Adipocyte (in vitro differentiated cells): Measurements from ENCODE around the gene DBI.
"Not testable (repeated sequence)": the region's sequence is repeated elsewhere in the genome, so short reads cannot be mapped to it uniquely, and the experiment has no call there.

Experiments
- DNase-seq: peaks from one replicate; pipeline ENCODE4 v3.0.0-alpha.2; 2015; ENCODE audit warnings: low read depth
- H3K27me3 ChIP-seq: replicated peaks from 2 replicates; pipeline ENCODE4 v1.7.0; 2013; ENCODE audit warnings: mild to moderate bottlenecking, low read length, moderate library complexity; ENCODE audit not compliant: control insufficient read depth, insufficient read depth
- H3K36me3 ChIP-seq: 2 replicates; pipeline ENCODE4 v1.7.0; 2013; ENCODE audit warnings: low read length, mild to moderate bottlenecking, moderate library complexity; ENCODE audit not compliant: control insufficient read depth, insufficient read depth, severe bottlenecking
- H3K4me1 ChIP-seq: 2 replicates; pipeline ENCODE4 v1.7.0; 2013; ENCODE audit warnings: mild to moderate bottlenecking, low read length, moderate library complexity; ENCODE audit not compliant: control insufficient read depth, insufficient read depth
- H3K4me3 ChIP-seq: 2 replicates; pipeline ENCODE4 v1.7.0; 2013; ENCODE audit warnings: mild to moderate bottlenecking, low read length, moderate library complexity
- H3K9ac ChIP-seq: 2 replicates; pipeline ENCODE4 v1.7.0; 2013; ENCODE audit warnings: mild to moderate bottlenecking, low read length, moderate library complexity
- H3K9me3 ChIP-seq: 2 replicates; pipeline ENCODE4 v1.7.0; 2013; ENCODE audit warnings: mild to moderate bottlenecking, low read length, moderate library complexity; ENCODE audit not compliant: control insufficient read depth

Gene DBI

DNA sequence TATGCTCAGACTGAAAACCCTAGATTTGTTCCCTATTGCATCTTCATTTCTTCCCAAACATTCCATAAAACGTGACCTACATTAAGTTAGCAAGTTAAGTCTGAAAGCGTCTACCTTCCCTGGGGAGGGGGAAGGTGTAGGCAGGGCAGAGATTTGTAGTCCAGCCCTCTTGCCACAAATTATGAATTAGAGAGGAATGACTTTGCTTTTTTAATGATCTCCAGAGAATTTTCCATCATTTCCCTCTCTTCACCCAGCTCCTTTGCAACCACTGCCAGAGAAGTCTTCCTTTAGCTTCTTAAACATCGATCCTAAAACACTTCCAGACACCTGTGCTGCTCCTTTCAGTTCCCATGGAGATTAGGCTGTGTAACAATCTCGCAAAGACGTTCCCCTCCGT lies 1.3 kb upstream of the DBI start:
- H3K27me3 ChIP-seq, result no peaks in the 10 kb centered on the region
- H3K9me3 ChIP-seq, result no peaks in the 10 kb centered on the region
- peaks cover 33% of the 10 kb centered on the region for H3K4me1 ChIP-seq
- H3K4me3 ChIP-seq, result peak overlapping the region; percentile 93
- H3K9ac ChIP-seq, result peak overlapping the region; percentile 96
- H3K36me3 ChIP-seq, result peaks cover 26% of the 10 kb centered on the region
- DNase-seq, result no peak

DNA sequence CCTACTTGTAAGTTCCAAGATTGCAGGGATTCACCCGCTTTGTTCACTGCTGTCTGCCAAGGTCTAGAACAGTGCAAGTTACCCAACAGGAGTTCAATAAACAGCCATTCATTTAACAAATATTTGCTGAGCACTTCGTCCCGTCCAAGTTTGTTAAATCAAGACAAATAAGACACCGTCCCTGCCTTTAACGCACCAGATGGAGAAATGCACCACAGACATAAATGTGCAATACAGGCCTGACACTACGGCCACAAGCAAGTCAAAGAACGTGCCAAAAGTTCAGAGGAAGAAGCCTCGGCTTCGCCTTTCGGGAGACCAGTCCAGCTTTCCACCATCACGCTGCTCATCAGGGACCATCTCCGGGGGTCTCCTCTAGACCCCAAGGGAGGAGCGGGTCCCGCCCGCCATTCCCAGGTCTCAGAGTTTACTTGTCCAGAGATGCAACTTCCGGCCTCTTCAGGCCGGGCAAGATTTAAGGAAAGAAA lies 572 bp upstream of the DBI start:
- peaks cover 35% of the 10 kb centered on the region for H3K4me1 ChIP-seq
- H3K9me3 ChIP-seq, result no peaks in the 10 kb centered on the region
- H3K36me3 ChIP-seq, result peaks cover 34% of the 10 kb centered on the region
- H3K9ac ChIP-seq, result peak overlapping the region; percentile 96
- H3K27me3 ChIP-seq, result no peaks in the 10 kb centered on the region
- peak; percentile 57 for DNase-seq
- peak overlapping the region; percentile 93 for H3K4me3 ChIP-seq

DNA sequence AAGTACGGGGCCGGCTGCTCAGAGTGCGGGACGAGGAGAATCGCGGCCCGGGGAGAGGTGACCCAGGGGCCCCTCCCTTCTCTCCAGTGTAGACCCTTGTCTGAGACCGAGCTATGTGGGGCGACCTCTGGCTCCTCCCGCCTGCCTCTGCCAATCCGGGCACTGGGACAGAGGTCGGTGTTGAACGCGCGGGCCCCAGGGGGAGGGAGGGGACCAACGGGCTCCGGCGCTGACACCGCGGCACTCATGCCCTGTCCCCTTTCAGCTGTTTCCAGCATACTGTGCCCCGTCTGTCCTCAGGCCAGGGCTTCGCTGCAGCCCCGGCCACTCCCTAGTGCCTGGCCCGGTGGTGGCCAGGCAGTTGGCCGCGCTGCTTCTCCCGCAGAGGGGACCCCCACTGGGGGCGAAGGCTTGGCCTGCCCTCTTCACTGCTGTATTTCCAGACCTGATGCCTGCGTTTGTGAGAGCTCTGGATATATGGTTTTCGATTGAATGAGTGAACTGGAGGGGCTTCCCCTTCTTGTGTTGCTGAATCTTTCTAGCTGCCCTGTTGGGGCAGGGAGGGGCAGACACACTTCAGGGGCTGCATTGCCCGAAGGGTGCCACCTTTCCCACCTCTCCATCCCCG lies 809 bp downstream of the DBI start:
- Histone ChIP-seq H3K4me1 (peaks cover 36% of the 10 kb centered on the region), H3K9me3 (no peaks in the 10 kb centered on the region), H3K4me3 (peak overlapping the region; percentile 93), H3K27me3 (no peaks in the 10 kb centered on the region), H3K9ac (peak overlapping the region; percentile 96), H3K36me3 (peaks cover 47% of the 10 kb centered on the region)
- DNase-seq, result peak; percentile 63

DNA sequence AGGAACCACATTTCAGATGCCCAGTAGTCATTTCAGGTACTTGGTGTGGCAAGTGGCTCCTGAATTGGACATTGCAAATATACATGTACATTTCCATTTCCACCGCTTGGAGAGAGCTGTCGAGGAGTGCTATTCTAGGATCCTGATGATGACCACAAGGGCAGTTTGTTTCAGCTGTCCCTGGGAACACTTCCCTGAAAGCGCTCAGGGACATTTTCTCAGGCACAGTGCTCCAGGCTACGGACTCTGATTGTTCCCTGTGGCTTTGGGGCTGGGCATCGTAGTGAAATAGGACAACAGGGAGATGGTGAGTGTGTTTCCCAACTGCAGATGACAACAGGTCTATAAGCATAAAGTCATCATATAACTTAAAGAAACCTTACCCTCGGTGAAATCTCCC lies 3.1 kb downstream of the DBI start:
- no peaks in the 10 kb centered on the region for H3K27me3 ChIP-seq
- DNase-seq, result no peak
- H3K9me3 ChIP-seq, result no peaks in the 10 kb centered on the region
- H3K36me3 ChIP-seq, result peaks cover 66% of the 10 kb centered on the region
- H3K4me1 ChIP-seq, result peaks cover 33% of the 10 kb centered on the region
- peak overlapping the region; percentile 96 for H3K9ac ChIP-seq
- H3K4me3 ChIP-seq, result peak overlapping the region; percentile 93

DNA sequence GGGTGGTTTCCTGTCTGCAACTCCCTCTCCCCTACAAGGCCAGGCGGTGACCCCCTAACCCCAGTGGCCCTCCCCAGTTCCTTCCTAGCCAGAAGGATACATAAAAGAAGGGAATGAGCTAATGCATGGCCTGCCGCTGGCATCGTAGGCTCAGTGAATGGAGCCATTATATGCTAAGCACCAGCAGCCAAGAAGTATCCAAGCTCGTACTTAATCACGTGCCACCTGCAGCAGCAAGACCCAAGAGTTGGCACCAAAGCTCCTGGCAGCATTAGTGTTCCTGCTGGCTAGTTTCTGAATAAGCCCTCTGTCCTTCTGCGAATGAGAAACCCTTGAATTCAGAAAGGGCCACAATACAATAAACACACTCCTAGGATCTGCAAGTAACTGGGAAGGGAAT lies 4.3 kb downstream of the DBI start:
- peaks cover 22% of the 10 kb centered on the region for H3K4me1 ChIP-seq
- H3K9ac ChIP-seq, result no peak overlapping the region
- no peak overlapping the region for H3K4me3 ChIP-seq
- DNase-seq, result no peak
- peaks cover 66% of the 10 kb centered on the region for H3K36me3 ChIP-seq
- H3K9me3 ChIP-seq, result no peaks in the 10 kb centered on the region
- H3K27me3 ChIP-seq, result no peaks in the 10 kb centered on the region

DNA sequence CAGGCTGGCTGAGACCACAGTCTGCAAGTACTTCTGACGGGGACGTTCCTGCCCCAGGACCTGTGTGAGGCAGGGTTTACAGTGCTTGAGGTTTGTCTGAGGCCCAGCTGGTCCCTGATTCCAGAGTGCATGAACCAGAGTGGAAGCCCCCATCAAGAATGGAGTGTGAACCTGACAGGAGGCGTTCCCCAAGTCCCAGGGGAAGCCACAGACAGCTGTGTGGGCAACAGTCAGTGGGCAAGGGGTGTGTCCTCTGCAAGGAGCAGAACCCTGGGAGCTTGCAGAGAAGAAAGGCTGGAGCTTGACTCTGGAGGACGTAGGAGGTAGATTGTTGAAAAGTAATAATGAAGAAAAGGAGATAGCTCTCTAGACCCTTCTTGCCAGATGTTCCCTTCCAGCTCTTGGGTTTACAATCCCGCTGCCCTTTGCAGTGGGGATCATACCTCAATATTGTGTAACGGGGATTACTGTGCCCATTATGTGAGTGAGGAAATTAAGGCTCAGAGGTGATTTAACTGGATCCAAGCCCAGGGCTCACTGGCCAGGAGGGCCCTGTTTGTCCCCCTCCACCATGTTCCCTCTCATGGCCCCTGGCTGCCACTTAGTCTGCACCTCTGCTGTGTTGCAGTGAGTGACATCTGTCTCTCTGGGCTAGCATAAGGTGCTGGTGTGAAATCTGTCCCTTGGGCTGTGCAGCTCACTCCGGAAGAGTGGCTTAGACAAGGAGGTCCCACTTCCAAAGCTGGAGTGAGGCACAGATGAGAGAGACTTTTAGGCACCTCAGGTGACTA lies 6.2 kb downstream of the DBI start:
- H3K36me3 ChIP-seq, result peaks cover 64% of the 10 kb centered on the region
- no peak for DNase-seq
- no peaks in the 10 kb centered on the region for H3K27me3 ChIP-seq
- H3K4me1 ChIP-seq, result peaks cover 18% of the 10 kb centered on the region
- H3K9me3 ChIP-seq, result no peaks in the 10 kb centered on the region
- H3K9ac ChIP-seq, result no peak overlapping the region
- no peak overlapping the region for H3K4me3 ChIP-seq

DNA sequence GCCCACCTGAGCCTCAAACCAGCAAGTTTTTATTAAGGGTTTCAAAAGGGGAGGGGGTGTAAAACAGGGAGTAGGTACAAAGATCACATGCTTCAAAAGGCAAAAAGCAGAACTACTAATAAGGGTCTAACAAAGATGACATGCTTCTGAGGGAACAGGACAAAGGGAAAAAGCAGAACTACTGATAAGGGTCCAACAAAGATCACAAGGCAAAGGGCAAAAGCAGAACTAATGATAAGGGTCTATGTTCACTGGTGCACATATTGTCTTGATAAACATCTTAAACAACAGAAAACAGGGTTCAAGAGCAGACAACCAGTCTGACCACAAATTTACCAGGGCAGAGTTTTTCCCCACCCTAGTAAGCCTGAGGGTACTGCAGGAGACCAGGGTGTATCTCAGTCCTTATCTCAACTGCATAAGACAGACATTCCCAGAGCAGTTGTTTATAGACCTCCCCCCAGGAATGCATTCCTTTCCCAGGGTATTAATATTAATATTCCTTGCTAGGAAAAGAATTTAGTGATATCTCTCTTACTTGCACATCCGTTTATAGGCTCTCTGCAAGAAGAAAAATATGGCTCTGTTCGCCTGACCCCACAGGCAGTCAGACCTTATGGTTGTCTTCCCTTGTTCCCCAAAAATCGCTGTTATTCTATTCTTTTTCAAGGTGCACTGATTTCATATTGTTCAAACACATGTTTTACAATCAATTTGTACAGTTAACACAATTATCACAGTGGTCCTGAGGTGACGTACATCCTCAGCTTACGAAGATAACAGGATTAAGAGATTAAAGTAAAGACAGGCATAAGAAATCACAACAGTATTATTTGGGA lies 7.3 kb downstream of the DBI start:
- H3K4me1 ChIP-seq, H3K4me3 ChIP-seq, H3K9me3 ChIP-seq, DNase-seq, H3K27me3 ChIP-seq, H3K9ac ChIP-seq: not testable (repeated sequence)
- peaks cover 53% of the 10 kb centered on the region for H3K36me3 ChIP-seq

DNA sequence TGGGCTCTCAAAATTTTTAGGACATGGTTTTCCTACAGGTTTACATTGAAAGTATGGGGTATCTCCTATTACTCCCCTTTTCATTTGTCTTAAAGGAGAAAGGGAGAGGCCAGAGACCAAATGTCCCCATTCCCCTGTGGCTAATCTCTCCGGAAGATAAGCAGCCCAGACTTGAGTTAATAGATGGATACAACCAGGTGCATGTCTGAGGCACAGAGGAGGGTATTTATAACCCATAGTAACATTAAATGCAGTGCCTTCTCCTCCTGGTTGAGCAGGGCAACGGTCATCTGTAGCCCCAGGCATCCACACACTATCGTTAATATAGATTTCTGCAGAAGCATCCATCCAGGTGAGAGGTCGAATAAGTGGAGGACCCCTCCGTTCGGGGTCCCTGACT lies 9.6 kb downstream of the DBI start:
- H3K27me3 ChIP-seq, H3K9me3 ChIP-seq, H3K4me3 ChIP-seq, H3K9ac ChIP-seq, DNase-seq, H3K4me1 ChIP-seq: not testable (repeated sequence)
- peaks cover 30% of the 10 kb centered on the region for H3K36me3 ChIP-seq

DNA sequence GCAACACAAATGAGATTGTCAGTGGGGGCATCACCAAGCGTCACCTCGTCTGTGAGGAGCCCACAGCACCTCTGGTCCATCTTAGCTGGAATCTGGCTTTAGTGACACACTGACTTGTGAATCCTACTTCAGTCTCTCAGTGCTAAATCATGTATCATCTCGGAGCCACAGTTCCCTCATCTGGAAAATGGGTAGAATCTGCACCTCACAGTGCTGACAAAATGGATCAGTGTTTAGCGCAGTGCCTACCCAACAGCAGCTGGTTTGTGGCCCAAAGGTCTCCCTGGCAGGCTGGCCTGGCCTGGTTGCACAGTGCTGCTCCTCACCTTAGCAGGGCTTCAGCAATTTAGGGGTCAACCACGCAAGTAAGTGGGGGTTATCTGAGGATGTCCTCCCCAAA lies 10.0 kb downstream of the DBI start:
- Histone ChIP-seq H3K9ac (no peak overlapping the region), H3K9me3 (no peaks in the 10 kb centered on the region), H3K4me3 (no peak overlapping the region), H3K27me3 (no peaks in the 10 kb centered on the region), H3K36me3 (peaks cover 26% of the 10 kb centered on the region), H3K4me1 (no peaks in the 10 kb centered on the region)
- no peak for DNase-seq

DNA sequence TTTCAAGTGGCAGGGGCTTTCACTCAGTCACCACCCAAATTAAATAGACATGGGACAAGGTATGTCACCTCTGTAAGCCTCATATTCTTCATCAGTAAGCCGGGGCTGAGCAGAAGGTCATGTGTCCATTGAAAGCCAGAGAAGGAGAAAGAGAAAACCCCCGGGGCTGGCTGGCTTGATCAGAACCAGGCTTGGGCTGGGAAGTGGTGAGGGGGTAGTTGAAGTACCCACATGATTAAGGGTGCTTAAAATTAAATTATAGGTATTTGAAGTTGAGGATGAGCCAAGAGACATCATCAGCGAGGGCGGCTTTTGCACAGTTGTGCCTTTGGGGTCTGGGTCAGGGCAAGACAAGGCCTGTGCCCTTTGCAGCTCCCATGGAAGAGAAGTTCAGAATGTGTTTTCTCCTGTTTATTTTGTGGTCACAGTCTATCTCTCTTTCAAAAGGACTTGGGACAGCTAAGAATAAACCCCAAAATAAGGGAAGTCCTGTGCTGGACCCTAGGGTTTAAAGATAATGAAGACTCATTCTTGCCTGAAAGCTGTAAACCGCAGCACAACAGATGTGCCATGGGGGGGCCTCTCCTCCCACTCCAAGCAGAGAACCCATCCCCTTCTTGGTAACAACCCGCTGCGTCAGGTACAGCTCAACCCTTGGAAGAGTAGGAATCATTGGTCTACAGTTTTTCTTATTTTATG lies 10.7 kb downstream of the DBI start:
- Histone ChIP-seq H3K27me3 (no peaks in the 10 kb centered on the region), H3K4me3 (no peak overlapping the region), H3K9ac (no peak overlapping the region), H3K9me3 (no peaks in the 10 kb centered on the region), H3K4me1 (no peaks in the 10 kb centered on the region), H3K36me3 (peaks cover 20% of the 10 kb centered on the region)
- DNase-seq, result no peak

DNA sequence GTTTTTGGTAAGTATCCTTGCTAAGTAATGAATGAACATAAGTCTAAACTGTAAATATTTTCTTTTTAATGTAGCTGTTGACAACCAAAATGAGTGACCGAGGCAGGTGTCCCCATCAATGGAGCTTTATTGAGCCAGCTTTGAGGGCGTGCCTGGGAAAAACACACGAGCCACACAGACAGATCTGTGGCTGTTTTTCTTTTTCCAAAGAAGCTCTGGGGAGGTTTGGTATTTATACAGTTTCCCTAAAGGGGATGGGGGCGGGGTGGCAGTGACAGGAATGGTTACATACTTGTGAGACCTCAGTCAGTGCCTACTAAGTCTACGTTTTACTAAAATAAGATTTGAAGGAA lies 11.2 kb downstream of the DBI start:
- Histone ChIP-seq H3K27me3 (no peaks in the 10 kb centered on the region), H3K9ac (no peak overlapping the region), H3K9me3 (no peaks in the 10 kb centered on the region), H3K4me1 (no peaks in the 10 kb centered on the region), H3K4me3 (no peak overlapping the region), H3K36me3 (peaks cover 14% of the 10 kb centered on the region)
- DNase-seq, result no peak
